Loucy (cell line): ENCODE measurements around the gene KLRG1.
A peak's percentile ranks its signal among the peaks of the same experiment; 100 is the strongest.

Experiments used
- H2AFZ ChIP-seq: fragments of 200-600 bp; sonication (generic); 2 replicates; pipeline ENCODE4 v1.6.0; 2016; ENCODE audit warnings: antibody characterized with exemption, mild to moderate bottlenecking, low read length, moderate library complexity
- H3F3A ChIP-seq: fragments of 200-600 bp; 2 replicates; pipeline ENCODE4 v1.6.0; 2016; ENCODE audit warnings: antibody characterized with exemption, low read depth, mild to moderate bottlenecking
- H3K27me3 ChIP-seq: fragments of 200-600 bp; sonication (generic); 2 replicates; pipeline ENCODE4 v1.6.1; 2014; ENCODE audit warnings: low read length, mild to moderate bottlenecking; ENCODE audit not compliant: insufficient read depth, poor library complexity, severe bottlenecking
- H3K36me3 ChIP-seq: fragments of 200-600 bp; sonication (generic); 2 replicates; pipeline ENCODE4 v1.6.1; 2016; ENCODE audit warnings: low read length; ENCODE audit not compliant: insufficient read depth
- H3K4me1 ChIP-seq: fragments of 200-600 bp; sonication (generic); 2 replicates; pipeline ENCODE4 v1.5.1; 2014; ENCODE audit warnings: low read length, mild to moderate bottlenecking; ENCODE audit not compliant: insufficient read depth, poor library complexity, severe bottlenecking
- H3K4me2 ChIP-seq: fragments of 200-600 bp; sonication (generic); 2 replicates; pipeline ENCODE4 v1.6.0; 2014; ENCODE audit warnings: antibody characterized with exemption, low read length, low read depth, mild to moderate bottlenecking; ENCODE audit not compliant: poor library complexity, severe bottlenecking
- H3K4me3 ChIP-seq: fragments of 200-600 bp; sonication (generic); 2 replicates; pipeline ENCODE4 v1.5.1; 2014; ENCODE audit warnings: low read length, mild to moderate bottlenecking, mixed read lengths; ENCODE audit not compliant: poor library complexity, severe bottlenecking
- H3K79me2 ChIP-seq: fragments of 200-600 bp; sonication (generic); 2 replicates; pipeline ENCODE4 v1.6.1; 2014; ENCODE audit warnings: low read length; ENCODE audit not compliant: insufficient read depth
- H3K9ac ChIP-seq: fragments of 200-600 bp; sonication (generic); 2 replicates; pipeline ENCODE4 v1.6.0; 2014; ENCODE audit warnings: mild to moderate bottlenecking, low read depth, low read length, moderate library complexity; ENCODE audit not compliant: poor library complexity, severe bottlenecking
- H3K9me2 ChIP-seq: fragments of 200-600 bp; sonication (generic); replicated peaks from 2 replicates; pipeline ENCODE4 v1.6.1; 2016; ENCODE audit warnings: low read depth, low read length, mixed read lengths
- H3K9me3 ChIP-seq: fragments of 200-600 bp; sonication (generic); 2 replicates; pipeline ENCODE4 v1.6.1; 2014; ENCODE audit warnings: mild to moderate bottlenecking, antibody characterized with exemption, low read length, low read depth; ENCODE audit not compliant: insufficient read depth
- H4K20me1 ChIP-seq: fragments of 200-600 bp; sonication (generic); 2 replicates; pipeline ENCODE4 v1.6.0; 2014; ENCODE audit warnings: antibody characterized with exemption, low read length, mild to moderate bottlenecking; ENCODE audit not compliant: insufficient read depth, poor library complexity, severe bottlenecking
- CTCF ChIP-seq: fragments of 200-600 bp; sonication (generic); conservative IDR thresholded peaks from 2 replicates; pipeline ENCODE4 v1.5.1; 2014; ENCODE audit warnings: mild to moderate bottlenecking, antibody characterized with exemption, low read length
- EZH2phosphoT487 ChIP-seq: fragments of 200-600 bp; IDR thresholded peaks from 2 replicates; pipeline ENCODE4 v1.6.1; 2018; ENCODE audit warnings: antibody characterized with exemption, mild to moderate bottlenecking, moderate library complexity, borderline replicate concordance

Gene KLRG1

GRCh38 chr12:8946733-8947132, 42.6 kb upstream of the KLRG1 start:
- H3K36me3 ChIP-seq = peaks cover 46% of the 10 kb centered on the region; the same call in 1 of the 2 replicates
- H3K4me2 ChIP-seq = peak overlapping the region; percentile 87
- H3K9me3 ChIP-seq = no peaks in the 10 kb centered on the region
- no peaks in the 10 kb centered on the region for H3F3A ChIP-seq
- peaks cover 31% of the 10 kb centered on the region for H3K4me1 ChIP-seq
- no peaks in the 10 kb centered on the region for H3K27me3 ChIP-seq
- peaks cover 44% of the 10 kb centered on the region for H4K20me1 ChIP-seq
- peaks cover 59% of the 10 kb centered on the region for H3K79me2 ChIP-seq
- H3K9ac ChIP-seq = peak overlapping the region; percentile 95
- H3K4me3 ChIP-seq = peak overlapping the region; percentile 95
- H2AFZ ChIP-seq = no peak overlapping the region
- TF ChIP-seq CTCF = no peak
- H3K9me2 ChIP-seq = no peaks in the 10 kb centered on the region

- Histone ChIP-seq H3K9me2 (no peaks in the 10 kb centered on the region), H4K20me1 (peaks cover 41% of the 10 kb centered on the region), H3K36me3 (peaks cover 36% of the 10 kb centered on the region; the same call in 1 of the 2 replicates), H3K4me2 (peak overlapping the region; percentile 87), H3K27me3 (no peaks in the 10 kb centered on the region), H2AFZ (no peak overlapping the region), H3K4me1 (peaks cover 31% of the 10 kb centered on the region), H3K9me3 (no peaks in the 10 kb centered on the region), H3K4me3 (peak overlapping the region; percentile 95), H3F3A (no peaks in the 10 kb centered on the region), H3K9ac (peak overlapping the region; percentile 95), H3K79me2 (peaks cover 59% of the 10 kb centered on the region)
- TF ChIP-seq EZH2phosphoT487 = no peak
- no peak for TF ChIP-seq CTCF
These were observed 41.6 kb upstream of the KLRG1 start for GRCh38 chr12:8947737-8948136.

- Histone ChIP-seq H3K9me2 (no peaks in the 10 kb centered on the region), H3K9ac (peak overlapping the region; percentile 95), H3K27me3 (no peaks in the 10 kb centered on the region), H3K4me2 (peak overlapping the region; percentile 87), H2AFZ (peak overlapping the region; percentile 77), H3K4me1 (peaks cover 37% of the 10 kb centered on the region), H3K9me3 (peaks cover 4% of the 10 kb centered on the region; the same call in 1 of the 2 replicates), H4K20me1 (peaks cover 41% of the 10 kb centered on the region), H3K79me2 (peaks cover 56% of the 10 kb centered on the region), H3K4me3 (peak overlapping the region; percentile 95), H3F3A (no peaks in the 10 kb centered on the region), H3K36me3 (peaks cover 26% of the 10 kb centered on the region; the same call in 1 of the 2 replicates)
- no peak for TF ChIP-seq EZH2phosphoT487
- no peak for TF ChIP-seq CTCF
These were observed 40.5 kb upstream of the KLRG1 start for GRCh38 chr12:8948701-8949341.
